ENCODE results near the gene TAS2R14.

The TAS2R14 gene

DNA sequence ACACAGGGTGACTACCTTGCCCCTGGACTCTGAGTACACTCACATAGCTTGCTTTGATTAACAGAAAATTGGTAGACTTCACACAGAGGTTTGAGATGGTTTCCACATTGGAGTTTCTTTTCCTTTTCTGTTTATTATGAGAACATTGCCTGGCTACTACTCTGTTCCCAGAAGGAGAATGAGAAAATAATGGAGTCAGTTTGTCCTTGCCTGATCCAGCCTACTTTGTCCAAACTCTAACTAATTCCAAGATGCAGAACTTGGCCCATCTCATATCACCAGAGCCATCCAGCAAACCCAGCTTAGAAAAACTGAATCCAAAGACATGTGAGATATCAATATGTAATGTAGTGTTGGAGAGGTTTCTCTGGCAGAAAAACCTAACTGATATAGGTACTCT, 27.3 kb upstream of the TAS2R14 start:
- DNase-seq (ENCODE audit: low read depth): no peak
- H3K4me3 ChIP-seq (ENCODE audit: control insufficient read depth, low read depth, low read length): no peak overlapping the region
- TF ChIP-seq, protein P1, sequence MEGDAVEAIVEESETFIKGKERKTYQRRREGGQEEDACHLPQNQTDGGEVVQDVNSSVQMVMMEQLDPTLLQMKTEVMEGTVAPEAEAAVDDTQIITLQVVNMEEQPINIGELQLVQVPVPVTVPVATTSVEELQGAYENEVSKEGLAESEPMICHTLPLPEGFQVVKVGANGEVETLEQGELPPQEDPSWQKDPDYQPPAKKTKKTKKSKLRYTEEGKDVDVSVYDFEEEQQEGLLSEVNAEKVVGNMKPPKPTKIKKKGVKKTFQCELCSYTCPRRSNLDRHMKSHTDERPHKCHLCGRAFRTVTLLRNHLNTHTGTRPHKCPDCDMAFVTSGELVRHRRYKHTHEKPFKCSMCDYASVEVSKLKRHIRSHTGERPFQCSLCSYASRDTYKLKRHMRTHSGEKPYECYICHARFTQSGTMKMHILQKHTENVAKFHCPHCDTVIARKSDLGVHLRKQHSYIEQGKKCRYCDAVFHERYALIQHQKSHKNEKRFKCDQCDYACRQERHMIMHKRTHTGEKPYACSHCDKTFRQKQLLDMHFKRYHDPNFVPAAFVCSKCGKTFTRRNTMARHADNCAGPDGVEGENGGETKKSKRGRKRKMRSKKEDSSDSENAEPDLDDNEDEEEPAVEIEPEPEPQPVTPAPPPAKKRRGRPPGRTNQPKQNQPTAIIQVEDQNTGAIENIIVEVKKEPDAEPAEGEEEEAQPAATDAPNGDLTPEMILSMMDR (IDR thresholded peaks at IDR 0.05; ENCODE audit: control insufficient read depth, insufficient read depth, low read depth, low read length, missing control alignments): no peak

DNA sequence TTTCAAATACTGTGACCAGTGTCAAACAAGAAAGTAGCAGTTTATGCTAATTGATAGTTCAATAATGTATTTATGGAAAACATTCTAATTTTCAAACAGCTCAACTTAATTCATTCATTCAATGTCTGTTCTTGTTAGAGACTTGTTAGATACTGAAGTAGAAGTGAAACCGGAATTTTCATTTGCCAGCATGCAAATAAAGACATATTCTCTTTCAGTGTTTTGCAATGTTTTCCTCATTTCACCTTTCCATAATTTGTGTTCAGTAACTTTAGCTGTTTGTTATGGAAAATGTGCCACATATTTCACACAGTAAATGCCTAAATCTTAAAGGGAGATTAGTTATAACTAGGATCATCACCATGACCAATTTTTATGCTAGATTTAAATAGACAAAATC, 26.4 kb upstream of the TAS2R14 start:
- TF ChIP-seq, protein P1 (IDR thresholded peaks at IDR 0.05; ENCODE audit: control insufficient read depth, insufficient read depth, low read depth, low read length, missing control alignments): no peak
- DNase-seq (ENCODE audit: low read depth): no peak
- H3K4me3 ChIP-seq (ENCODE audit: control insufficient read depth, low read depth, low read length): no peak overlapping the region

DNA sequence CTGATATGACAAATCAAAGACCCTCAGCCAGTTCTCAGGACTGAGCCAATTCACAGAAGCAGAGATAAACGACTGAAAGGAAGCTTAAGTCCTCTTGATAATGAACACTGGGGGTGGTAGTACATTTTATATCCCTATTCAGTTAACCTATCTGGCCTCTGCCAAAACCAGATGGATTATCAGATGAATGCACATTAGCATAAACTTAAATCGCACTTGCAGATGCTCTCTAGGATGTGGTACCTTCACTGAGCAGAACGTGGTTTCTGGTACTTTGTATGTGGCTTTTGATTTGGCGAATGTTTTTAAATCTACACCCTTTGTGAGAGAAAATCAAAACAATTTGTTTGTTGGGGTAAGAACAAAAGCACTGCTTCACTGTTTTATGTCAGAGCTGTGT, 21.1 kb upstream of the TAS2R14 start:
- TF ChIP-seq, protein P1 (IDR thresholded peaks at IDR 0.05; ENCODE audit: control insufficient read depth, insufficient read depth, low read depth, low read length, missing control alignments): no peak
- no peak overlapping the region for H3K4me3 ChIP-seq (ENCODE audit: control insufficient read depth, low read depth, low read length)
- no peak for DNase-seq (ENCODE audit: low read depth)

DNA sequence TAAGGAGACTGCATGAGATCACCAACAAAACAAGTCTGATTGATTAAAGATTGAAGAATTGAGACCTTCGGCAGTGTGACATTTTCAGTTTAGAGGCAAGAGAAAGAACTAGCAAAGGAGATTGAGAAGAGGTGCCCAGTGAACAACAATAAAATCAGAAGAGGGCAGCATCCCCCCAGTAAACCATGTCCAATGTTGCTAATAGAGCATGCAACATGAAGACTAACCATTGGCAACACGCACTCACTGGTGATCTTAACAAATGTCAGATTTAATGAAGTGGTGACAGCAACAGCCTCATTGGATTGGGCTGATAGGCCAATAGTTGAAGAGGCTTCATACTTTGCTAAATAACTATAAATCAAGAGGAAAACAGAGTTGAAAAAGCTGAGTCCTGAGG, 20.7 kb upstream of the TAS2R14 start:
- DNase-seq (ENCODE audit: low read depth): no peak
- no peak overlapping the region for H3K4me3 ChIP-seq (ENCODE audit: control insufficient read depth, low read depth, low read length)
- TF ChIP-seq, protein P1 (IDR thresholded peaks at IDR 0.05; ENCODE audit: control insufficient read depth, insufficient read depth, low read depth, low read length, missing control alignments): no peak

DNA sequence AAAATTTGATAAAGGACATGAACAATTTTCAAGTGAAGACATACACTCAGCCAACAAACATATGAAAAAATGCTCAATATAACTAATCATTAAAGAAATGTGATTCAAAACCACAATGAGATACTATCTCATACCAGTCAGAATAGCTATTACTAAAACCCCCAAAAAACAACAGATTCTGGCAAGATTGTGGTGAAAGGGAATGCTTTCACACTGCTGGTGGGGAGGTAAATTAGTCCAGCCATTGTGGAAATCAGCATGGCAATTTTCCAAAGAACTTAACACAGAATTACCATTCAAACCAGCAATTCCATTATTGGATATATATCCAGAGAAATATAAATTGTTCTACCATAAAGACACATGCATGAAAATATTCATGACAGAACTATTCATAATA, 18.7 kb upstream of the TAS2R14 start:
- TF ChIP-seq, protein P1 (IDR thresholded peaks at IDR 0.05; ENCODE audit: control insufficient read depth, insufficient read depth, low read depth, low read length, missing control alignments): no peak
- DNase-seq (ENCODE audit: low read depth): no peak
- H3K4me3 ChIP-seq (ENCODE audit: control insufficient read depth, low read depth, low read length): no peak overlapping the region

DNA sequence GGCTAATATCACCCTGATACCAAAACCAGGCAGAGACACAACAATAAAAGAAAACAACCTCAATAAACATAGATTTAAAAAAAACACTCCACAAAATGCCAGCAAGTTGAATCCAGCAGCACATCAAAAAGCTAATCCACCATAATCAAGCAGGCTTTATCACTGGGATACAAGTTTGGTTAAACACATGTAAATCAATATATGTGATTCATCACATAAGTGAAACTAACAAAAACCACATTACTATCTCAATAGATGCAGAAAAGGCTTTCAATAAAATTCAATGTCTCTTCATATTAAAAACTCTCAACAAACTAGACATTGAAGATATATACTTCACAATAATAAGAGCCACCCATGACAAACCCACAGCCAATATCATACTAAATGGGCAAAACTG, 17.0 kb upstream of the TAS2R14 start:
- H3K4me3 ChIP-seq (ENCODE audit: control insufficient read depth, low read depth, low read length): no peak overlapping the region
- DNase-seq (ENCODE audit: low read depth): no peak
- TF ChIP-seq, protein P1 (IDR thresholded peaks at IDR 0.05; ENCODE audit: control insufficient read depth, insufficient read depth, low read depth, low read length, missing control alignments): no peak

DNA sequence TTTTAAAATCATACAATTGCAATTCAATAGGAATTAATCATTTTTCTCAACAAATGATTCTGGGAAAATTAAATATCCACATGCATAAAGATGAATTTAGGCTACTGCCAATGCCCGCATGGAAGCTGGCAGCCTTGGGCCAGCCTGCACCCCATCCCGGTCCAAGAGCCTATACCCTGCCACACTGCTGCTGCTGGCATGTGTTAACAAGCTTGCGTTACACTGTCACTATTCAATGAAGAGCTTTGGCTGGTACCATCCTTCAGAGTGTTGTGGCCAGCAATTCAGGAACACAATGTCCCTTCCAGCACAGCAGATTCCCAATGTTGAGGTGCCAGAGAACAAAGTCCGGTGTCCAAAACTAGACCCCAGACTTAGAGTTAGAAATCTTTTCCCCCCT, 13.6 kb upstream of the TAS2R14 start:
- no peak overlapping the region for H3K4me3 ChIP-seq (ENCODE audit: control insufficient read depth, low read depth, low read length)
- TF ChIP-seq, protein P1 (IDR thresholded peaks at IDR 0.05; ENCODE audit: control insufficient read depth, insufficient read depth, low read depth, low read length, missing control alignments): no peak
- no peak for DNase-seq (ENCODE audit: low read depth)
